K562 (cell line): ENCODE measurements around the gene GPS2. TPM values are rescaled to one million over a fixed set of nuclear protein-coding genes. Genes with fewer than 3 reads are reported as not detected.
A peak's percentile ranks its signal among the peaks of the same experiment; 100 is the strongest.

Source experiments
- ATAC-seq: fragments of 200-7000 bp; cut with Tn5 transposase; 3 replicates; pipeline ENCODE4 v1.9.1; 2020; ENCODE audit warnings: moderate library complexity
- BruUV-seq: library from RNA; stranded (reverse); fragments of 400-500 nt; replicated peaks from 2 replicates; lab custom pipeline; 2021; lab: Mats Ljungman, UMichigan
- CTCF ChIA-PET: fragments of 300-600 bp; formaldehyde crosslinking; extraction: SDS; loops from one replicate; lab custom pipeline; 2021; ENCODE audit warnings: low intra/inter-chr PET ratio; lab: Yijun Ruan, JAX
- POLR2A ChIA-PET: fragments of 300-600, 350-650 bp; sonication (Branson Sonifier 250); formaldehyde crosslinking; extraction: SDS; loops from one replicate; lab custom pipeline; 2021; ENCODE audit warnings: antibody characterized with exemption, inconsistent platforms; lab: Yijun Ruan, JAX
- DNase-seq, 4 experiments: peaks; one replicate each; pipeline versions ENCODE4 v3.0.0 to v3.0.0-alpha.2; 2011 to 2018; ENCODE audit warnings: low spot score in 3 of 4, mixed read lengths in 3 of 4; ENCODE audit errors: extremely low read depth in 1 of 4
- FAIRE-seq: peaks from 2 replicates; lab custom pipeline; 2011; peaks lifted over from hg19 to GRCh38; lab: Jason Lieb, UNC
- H2AFZ ChIP-seq: 2 replicates; pipeline ENCODE4 v1.6.0; 2011; ENCODE audit warnings: low read depth, low read length, control low read depth, inconsistent platforms
- H3K27ac ChIP-seq: fragments of 200-600 bp; 3 replicates; pipeline ENCODE4 v1.8.0; 2011; ENCODE audit warnings: low read depth, mild to moderate bottlenecking, control low read depth, inconsistent platforms, low read length, moderate library complexity, mixed read lengths; ENCODE audit errors: extremely low read depth
- H3K27me3 ChIP-seq, 2 experiments: fragments of 300-600 bp in 1 of 2; 2 replicates in 1 of 2; 3 replicates in 1 of 2; pipeline versions ENCODE4 v1.6.0 to v1.8.0; 2011; ENCODE audit warnings: inconsistent platforms in 2 of 2, low read length in 2 of 2, mild to moderate bottlenecking in 1 of 2, mixed read lengths in 1 of 2, moderate library complexity in 1 of 2; ENCODE audit not compliant: control insufficient read depth in 2 of 2, insufficient read depth in 2 of 2
- H3K36me3 ChIP-seq: fragments of 300-600 bp; 3 replicates; pipeline ENCODE4 v1.8.0; 2011; ENCODE audit warnings: mild to moderate bottlenecking, low read length, inconsistent platforms; ENCODE audit not compliant: control insufficient read depth, insufficient read depth
- H3K4me1 ChIP-seq, 2 experiments: fragments of 200-600 bp in 1 of 2; replicated peaks in 1 of 2; 2 replicates in 1 of 2; 3 replicates in 1 of 2; pipeline versions ENCODE4 v1.5.1 to v1.8.0; 2011; ENCODE audit warnings: inconsistent platforms in 2 of 2, low read length in 2 of 2, mild to moderate bottlenecking in 1 of 2, mixed read lengths in 1 of 2, moderate library complexity in 1 of 2; ENCODE audit not compliant: control insufficient read depth in 2 of 2, insufficient read depth in 2 of 2
- H3K4me2 ChIP-seq: 2 replicates; pipeline ENCODE4 v1.6.1; 2011; ENCODE audit warnings: low read length, control low read depth, inconsistent platforms, mixed read lengths; ENCODE audit not compliant: insufficient read depth
- H3K4me3 ChIP-seq: fragments of 200-600 bp; sonication (generic), shearing (Covaris generic); 2 replicates; pipeline ENCODE4 v1.5.1; 2016; ENCODE audit warnings: control low read depth, inconsistent platforms
- H3K79me2 ChIP-seq: fragments of 200-600 bp; 3 replicates; pipeline ENCODE4 v1.8.0; 2011; ENCODE audit warnings: low read length, inconsistent platforms; ENCODE audit not compliant: control insufficient read depth, insufficient read depth
- H3K9ac ChIP-seq, 2 experiments: 2 replicates each; pipeline versions ENCODE4 v1.6.0 to v1.6.1; 2011; ENCODE audit warnings: low read depth in 2 of 2, low read length in 2 of 2, control low read depth in 1 of 2, inconsistent platforms in 1 of 2, mild to moderate bottlenecking in 1 of 2, mixed read lengths in 1 of 2; ENCODE audit not compliant: insufficient read depth in 1 of 2
- H3K9me1 ChIP-seq: one replicate; pipeline ENCODE4 v1.6.0; 2011; ENCODE audit warnings: inconsistent platforms, mild to moderate bottlenecking, low read length, moderate library complexity; ENCODE audit not compliant: control insufficient read depth, insufficient read depth
- H3K9me3 ChIP-seq: replicated peaks from 2 replicates; pipeline ENCODE4 v1.5.1; 2011; ENCODE audit warnings: low read depth, low read length, inconsistent platforms; ENCODE audit not compliant: control insufficient read depth, insufficient read depth
- H4K20me1 ChIP-seq: replicated peaks from 2 replicates; pipeline ENCODE4 v1.6.1; 2011; ENCODE audit warnings: low read length, inconsistent platforms, mixed read lengths; ENCODE audit not compliant: control insufficient read depth, insufficient read depth
- KDM5B ChIP-seq: fragments of 200-600 bp; sonication (generic); IDR thresholded peaks from 2 replicates; pipeline ENCODE4 v1.6.1; 2012; ENCODE audit warnings: low read depth, mild to moderate bottlenecking, moderate library complexity, low read length, control low read depth, inconsistent platforms; ENCODE audit not compliant: insufficient replicate concordance
- NCOR1 ChIP-seq: fragments of 450-650 bp; IDR thresholded peaks from 2 replicates; pipeline ENCODE4 v1.6.1; 2016; ENCODE audit warnings: mild to moderate bottlenecking, moderate library complexity
- RUNX1 ChIP-seq: sonication (generic); IDR thresholded peaks from 2 replicates; pipeline ENCODE4 v1.6.1; 2016; ENCODE audit warnings: antibody characterized with exemption, low read depth
- ZBTB40 ChIP-seq, 2 experiments: fragments of 450-650 bp in 1 of 2; sonication (generic) in 1 of 2; formaldehyde crosslinking in 1 of 2; IDR thresholded peaks; 2 replicates each; pipeline versions ENCODE4 v1.7.1 to v1.9.0; 2016 to 2022; ENCODE audit warnings: inconsistent platforms in 1 of 2, mild to moderate bottlenecking in 1 of 2, missing genetic modification reagents in 1 of 2
- WGBS: fragments of 100-300 bp; shearing (Covaris generic); methylation state at CpG from one replicate; pipeline ENCODE4 v1.1.6; 2016; ENCODE audit warnings: low coverage, mixed read lengths; ENCODE audit not compliant: insufficient coverage; ENCODE audit errors: missing lambda C conversion rate; 5-methylcytosine and 5-hydroxymethylcytosine counted together
- in situ Hi-C: fragments of 300-500 bp; cut with MboI; formaldehyde crosslinking; loops from 4 replicates; pipeline ENCODE4 v1.15.0; 2018; ENCODE audit warnings: inconsistent platforms, mixed read lengths
- intact Hi-C: fragments of 100-400 bp; cut with micrococcal nuclease; formaldehyde crosslinking; loops from 2 replicates; pipeline ENCODE4 v1.14.2; 2022
- polyA plus RNA-seq, 8 experiments: library from polyadenylated mRNA; depleted of rRNA in 4 of 8; stranded (reverse) in 5 of 8; unstranded in 3 of 8; fragments of >200 nt; fragmentation: Nextera tagmentation in 2 of 8; fragmentation: Illumina TruSeq in 1 of 8; extraction: Ambion mirVana in 2 of 8; extraction: Trizol in 1 of 8; gene quantifications; 2 replicates each; pipeline versions ENCODE4 v1.2.1 to v1.2.3, GENCODE V29; 2011 to 2014; ENCODE audit warnings: inconsistent platforms in 1 of 8, missing spikeins in 1 of 8
- total RNA-seq, 7 experiments: library from RNA; depleted of rRNA in 6 of 7; stranded (reverse); fragments of >200 nt in 6 of 7; fragmentation: Illumina TruSeq in 2 of 7; extraction: Trizol in 2 of 7; gene quantifications; 2 replicates each; pipeline versions ENCODE4 v1.2.1 to v1.2.3, GENCODE V29; 2011 to 2021; ENCODE audit warnings: low replicate concordance in 1 of 7
- TF ChIP-seq, protein P1 (sequence below): sonication (generic); formaldehyde crosslinking; IDR thresholded peaks from 2 replicates; pipeline ENCODE4 v1.8.1; 2022; ENCODE audit warnings: missing genetic modification reagents

Gene GPS2
- total and polyA plus RNA-seq, 9 of the 15 experiments (the other 6 are each of a cell fraction or from before 2014, with no cell fraction given) = 18.3 to 75.7 (median 37.0) TPM

- TF ChIP-seq, protein P1, sequence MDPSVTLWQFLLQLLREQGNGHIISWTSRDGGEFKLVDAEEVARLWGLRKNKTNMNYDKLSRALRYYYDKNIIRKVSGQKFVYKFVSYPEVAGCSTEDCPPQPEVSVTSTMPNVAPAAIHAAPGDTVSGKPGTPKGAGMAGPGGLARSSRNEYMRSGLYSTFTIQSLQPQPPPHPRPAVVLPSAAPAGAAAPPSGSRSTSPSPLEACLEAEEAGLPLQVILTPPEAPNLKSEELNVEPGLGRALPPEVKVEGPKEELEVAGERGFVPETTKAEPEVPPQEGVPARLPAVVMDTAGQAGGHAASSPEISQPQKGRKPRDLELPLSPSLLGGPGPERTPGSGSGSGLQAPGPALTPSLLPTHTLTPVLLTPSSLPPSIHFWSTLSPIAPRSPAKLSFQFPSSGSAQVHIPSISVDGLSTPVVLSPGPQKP = no peak
- TF ChIP-seq RUNX1 (no peak), NCOR1 (peak; percentile 52)
These were observed 36.7 kb upstream of the GPS2 start, which contains the start of gene KCTD11 (continued) for GRCh38 chr17:7351665-7352502.

DNA sequence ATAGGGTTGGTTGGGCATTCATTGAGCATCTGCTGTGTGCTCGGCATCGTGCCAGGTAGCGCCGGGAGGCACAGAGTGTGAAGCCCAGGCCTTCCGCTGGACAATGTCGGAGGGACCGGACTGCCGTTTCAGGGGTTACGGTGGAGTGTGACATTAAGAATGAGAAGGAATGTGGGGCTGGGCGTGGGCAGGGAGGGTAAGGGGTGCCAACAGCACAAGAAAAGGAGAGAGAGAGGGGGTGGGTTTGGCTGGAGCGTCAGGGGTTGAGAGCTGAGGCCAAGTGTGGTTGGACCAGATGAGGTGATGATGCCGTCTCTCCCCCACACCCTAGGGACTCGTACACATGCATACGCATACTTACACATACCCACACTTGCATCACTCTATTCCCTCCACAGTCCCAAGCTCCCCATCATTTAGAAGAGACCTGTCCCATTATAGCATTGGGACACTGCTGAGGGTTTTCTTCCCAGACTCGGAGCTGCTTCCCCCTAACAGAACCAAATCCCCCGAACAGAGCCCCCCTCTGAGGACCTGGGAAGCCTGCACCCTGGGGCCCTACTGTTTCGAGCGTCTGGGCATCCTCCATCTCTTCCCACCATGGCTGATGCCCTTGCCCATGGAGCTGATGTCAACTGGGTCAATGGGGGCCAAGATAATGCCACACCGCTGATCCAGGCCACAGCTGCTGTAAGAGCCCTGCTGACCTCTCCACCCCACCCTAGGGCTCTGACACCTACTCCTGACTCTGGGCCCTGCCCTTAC, 33.5 kb upstream of the GPS2 start:
- H3K9me3 ChIP-seq = no peaks in the 10 kb centered on the region
- H3K9me1 ChIP-seq = no peaks in the 10 kb centered on the region
- H4K20me1 ChIP-seq = no peaks in the 10 kb centered on the region
- in situ Hi-C loops (no loop called here), intact Hi-C loops (no loop called here)
- POLR2A ChIA-PET = interaction anchor here (0.6 to 4.6 kb wide), 3 partner anchors 12 to 139 kb away, joined by 3 to 15 read pairs (median 6); partner anchors contain the start of gene ACAP1
- H3K27ac ChIP-seq = no peak overlapping the region
- peaks cover 3 to 64% of the 10 kb centered on the region in 2 experiments; a peak in 3 of 5 replicates for H3K4me1 ChIP-seq
- H3K36me3 ChIP-seq = no peaks in the 10 kb centered on the region
- CTCF ChIA-PET = interaction anchor here (0.6 kb wide), 2 partner anchors 76 to 166 kb away, joined by 3 to 9 read pairs; no protein-coding TSS in a partner anchor
- no peak for DNase-seq
- no peak overlapping the region for H3K4me3 ChIP-seq
- no peak for ATAC-seq
- no peak overlapping the region for H3K4me2 ChIP-seq
- WGBS = 79% methylated on average over 12 of the region's 19 CpGs
- peaks cover 8% of the 10 kb centered on the region for H3K79me2 ChIP-seq
- H3K27me3 ChIP-seq = no peaks in the 10 kb centered on the region
- no TSS peak for BruUV-seq
- TF ChIP-seq ZBTB40 (IDR thresholded peaks at IDR 0.05) (no peak), ZBTB40 (CRISPR knock-in tag; IDR thresholded peaks at IDR 0.05) (no peak), KDM5B (peak; percentile 8)
- peak overlapping the region in 1 of 2 experiments; percentile 55; a peak in 1 of 4 replicates for H3K9ac ChIP-seq
- no peak overlapping the region for H2AFZ ChIP-seq
- FAIRE-seq = no peak
